Measurements from ENCODE around the gene RHOB.
"Not testable (repeated sequence)": the region's sequence is repeated elsewhere in the genome, so short reads cannot be mapped to it uniquely, and the experiment has no call there.

The RHOB gene

DNA sequence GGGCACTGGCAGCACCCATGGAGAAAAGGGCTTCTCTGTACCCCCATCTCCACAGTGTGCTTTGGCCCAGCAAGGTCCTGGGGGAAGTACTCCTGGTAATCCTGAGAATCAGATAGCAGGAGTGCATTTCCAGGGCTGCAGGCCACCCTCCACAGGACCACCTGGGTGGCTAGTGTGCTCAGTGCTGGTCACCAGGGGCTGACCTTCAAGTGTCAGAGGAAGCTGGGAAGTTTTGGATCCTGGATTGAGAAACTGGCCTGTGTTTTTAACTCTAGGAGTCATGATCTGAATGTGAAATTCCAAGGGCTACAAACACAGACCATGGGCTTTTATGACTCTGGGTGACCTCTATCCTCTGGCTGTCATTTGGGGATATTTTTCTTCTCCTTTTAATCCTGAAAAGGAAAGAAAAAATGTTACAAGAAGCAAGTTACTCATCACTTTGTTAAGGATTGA, 9.3 kb downstream of the RHOB start:
- DNase-seq: no peak

DNA sequence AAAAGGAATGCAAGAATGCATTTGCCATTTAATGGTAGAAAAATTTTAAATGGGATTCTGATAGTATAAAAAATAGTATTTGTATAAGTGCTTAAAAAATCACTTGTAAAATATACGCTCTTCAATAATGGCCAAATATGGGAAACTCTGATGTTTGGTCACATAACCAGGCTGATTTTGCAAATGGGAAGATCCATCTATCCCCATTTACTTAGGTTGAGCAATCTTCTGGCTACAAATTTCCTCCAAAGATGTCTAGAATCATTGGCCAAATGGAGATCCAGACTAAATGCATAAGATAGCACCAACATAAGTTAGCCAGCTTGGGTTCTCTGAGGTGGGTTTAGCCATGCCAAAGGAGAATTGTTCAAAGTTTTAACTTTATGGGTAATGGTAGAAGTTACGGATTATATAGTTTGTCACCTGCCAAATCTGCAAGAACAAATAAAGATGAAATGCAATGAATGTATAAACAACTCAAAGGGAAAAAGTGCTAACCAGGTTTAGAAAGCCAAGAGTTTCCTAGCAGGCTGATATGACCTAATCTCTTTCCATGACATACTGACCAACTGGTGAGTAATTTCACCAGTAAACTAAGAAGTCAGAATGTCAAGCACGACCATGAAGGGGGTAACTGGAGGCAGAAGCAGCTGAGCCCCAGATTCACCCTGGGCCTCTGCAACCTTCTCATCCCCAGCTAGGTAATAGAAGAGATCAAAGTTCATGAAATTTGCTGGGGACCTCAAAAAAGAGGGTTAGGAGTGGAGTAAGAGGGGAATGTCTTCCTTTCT, 10.0 kb downstream of the RHOB start:
- no peak for DNase-seq

DNA sequence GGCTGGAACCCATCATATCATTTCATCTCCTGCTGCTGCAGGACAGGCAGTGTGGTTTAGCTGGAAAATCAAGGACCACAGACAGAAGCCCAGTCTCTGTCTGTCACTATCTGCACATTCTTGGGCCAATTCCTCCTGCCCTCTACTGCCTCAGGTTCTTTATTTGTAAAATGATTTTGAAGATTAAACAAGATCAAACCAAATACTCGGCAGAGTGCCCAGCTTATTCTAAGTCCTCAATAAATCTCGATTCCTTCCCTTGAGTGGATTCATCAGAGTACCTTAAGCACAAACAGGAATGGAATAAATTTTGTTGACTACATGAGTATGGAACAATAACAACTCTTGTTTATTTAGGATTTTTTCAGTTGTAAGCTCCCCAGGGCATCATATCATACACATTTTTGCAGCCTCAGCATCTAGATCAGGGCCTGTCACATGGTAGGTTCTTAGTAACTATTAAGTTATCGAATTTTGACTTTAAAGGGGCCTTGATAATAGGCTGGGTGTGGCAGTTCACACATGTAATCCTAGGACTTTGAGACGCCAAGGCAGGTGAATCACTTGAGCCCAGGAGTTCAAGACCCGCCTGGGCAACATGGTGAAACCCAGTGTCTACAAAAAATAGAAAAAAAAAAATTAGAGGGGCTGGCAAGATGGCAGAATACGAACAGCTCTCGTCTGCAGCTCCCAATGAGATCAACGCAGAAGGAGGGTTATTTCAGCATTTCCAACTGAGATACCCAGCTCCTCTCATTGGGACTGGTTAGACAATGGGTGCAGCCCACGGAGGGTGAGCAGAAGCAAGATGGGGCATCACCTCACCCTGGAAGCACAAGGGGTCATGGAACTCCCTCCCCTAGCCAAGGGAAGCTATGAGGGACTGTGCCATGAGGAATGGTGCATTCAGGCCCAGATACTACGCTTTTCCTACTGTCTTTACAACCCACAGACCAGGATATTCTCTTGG, 11.1 kb downstream of the RHOB start:
- DNase-seq: no peak

DNA sequence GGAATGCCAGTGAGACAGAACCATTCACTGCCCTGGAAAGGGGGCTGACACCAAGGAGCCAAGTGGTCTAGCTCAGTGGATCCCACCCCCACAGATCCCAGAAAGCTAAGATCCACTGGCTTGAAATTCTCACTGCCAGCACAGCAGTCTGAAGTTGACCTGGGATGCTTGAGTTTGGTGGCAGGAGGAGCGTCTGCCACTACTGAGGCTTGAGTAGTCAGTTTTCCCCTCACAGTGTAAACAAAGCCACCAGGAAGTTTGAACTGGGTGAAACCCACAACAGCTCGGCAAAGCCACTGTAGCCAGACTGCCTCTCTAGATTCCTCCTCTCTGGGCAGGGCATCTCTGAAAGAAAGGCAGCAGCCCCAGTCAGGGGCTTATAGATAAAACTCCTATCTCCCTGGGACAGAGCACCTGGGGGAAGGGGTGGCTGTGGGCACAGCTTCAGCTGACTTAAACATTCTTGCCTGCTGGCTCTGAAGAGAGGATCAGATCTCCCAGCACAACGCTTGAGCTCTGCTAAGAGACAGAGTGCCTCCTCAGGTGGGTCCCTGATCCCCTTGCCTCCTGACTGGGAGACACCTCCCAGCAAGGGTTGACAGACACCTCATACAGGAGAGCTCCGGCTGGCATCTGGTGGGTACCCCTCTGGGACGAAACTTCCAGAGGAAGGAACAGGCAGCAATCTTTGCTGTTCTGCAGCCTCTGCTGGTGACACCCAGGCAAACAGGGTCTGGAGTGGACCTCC, 12.0 kb downstream of the RHOB start:
- DNase-seq: not testable (repeated sequence)

DNA sequence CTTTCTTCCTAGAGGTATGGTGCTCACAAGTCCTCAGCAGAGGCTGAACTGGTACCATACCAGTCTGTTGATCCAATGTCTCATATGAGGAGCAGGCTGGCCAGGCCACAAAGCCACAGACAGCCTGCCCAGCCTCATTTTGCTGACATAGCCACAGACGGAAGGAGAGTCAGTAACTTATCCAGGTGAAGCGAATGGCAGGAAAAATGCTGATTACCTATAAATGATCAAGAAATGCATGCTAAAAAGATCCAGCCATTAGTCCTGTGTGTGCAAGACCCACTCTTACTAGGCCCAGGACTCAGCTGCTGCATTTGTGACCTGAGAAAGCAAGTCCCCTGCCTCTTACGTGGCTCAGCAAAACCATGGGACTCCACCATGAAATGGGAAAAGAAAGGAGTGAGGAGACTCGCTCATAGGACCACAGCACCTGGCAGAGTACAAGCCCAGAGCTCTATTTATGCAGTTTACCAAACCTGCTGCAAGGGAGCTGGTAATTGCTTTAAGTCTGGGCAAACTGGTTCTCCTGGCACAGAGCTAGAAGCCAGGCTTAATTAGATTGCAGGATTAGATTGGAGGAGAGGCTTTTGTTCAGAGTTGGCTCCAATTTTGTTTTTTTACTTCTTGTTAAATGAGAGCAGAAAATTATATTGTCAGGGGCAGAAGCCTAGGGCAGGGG, 19.0 kb downstream of the RHOB start:
- DNase-seq: no peak

DNA sequence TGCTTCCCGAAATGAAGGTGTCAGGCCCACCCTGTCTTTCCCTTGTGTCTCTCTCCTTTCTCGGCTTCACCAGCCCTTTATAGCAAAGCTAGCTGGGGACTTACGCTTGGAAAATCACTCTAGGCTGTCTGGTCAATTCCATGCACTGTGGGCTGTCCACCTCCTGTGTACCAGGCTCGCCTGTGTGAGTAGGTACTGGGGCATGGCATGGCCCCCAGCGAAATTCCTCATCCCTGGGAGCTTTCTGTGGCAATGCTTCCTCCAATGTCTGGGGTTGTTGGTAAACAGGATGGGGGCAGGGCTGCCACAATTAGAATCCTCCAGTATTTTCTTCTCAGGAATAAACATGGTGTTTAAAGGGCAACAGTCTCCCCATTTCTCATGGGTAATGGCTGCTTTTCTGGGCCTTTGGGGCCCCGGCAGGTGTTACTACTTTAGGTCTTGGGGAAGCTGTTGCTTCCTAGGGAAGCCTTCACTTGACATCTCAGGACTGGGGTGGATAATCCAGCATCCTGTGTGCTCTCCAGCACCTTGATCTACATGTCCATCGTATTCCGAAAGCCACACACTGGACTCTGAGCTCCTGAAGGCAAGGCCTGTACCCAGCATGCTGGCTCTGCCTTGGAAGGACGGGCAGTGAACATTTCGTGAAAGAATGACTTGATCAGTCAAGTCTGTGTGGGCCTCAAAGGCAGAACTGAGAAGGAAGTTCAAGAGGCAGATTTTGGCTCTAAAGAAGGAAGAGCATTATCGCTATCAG, 21.1 kb downstream of the RHOB start:
- DNase-seq: no peak

DNA sequence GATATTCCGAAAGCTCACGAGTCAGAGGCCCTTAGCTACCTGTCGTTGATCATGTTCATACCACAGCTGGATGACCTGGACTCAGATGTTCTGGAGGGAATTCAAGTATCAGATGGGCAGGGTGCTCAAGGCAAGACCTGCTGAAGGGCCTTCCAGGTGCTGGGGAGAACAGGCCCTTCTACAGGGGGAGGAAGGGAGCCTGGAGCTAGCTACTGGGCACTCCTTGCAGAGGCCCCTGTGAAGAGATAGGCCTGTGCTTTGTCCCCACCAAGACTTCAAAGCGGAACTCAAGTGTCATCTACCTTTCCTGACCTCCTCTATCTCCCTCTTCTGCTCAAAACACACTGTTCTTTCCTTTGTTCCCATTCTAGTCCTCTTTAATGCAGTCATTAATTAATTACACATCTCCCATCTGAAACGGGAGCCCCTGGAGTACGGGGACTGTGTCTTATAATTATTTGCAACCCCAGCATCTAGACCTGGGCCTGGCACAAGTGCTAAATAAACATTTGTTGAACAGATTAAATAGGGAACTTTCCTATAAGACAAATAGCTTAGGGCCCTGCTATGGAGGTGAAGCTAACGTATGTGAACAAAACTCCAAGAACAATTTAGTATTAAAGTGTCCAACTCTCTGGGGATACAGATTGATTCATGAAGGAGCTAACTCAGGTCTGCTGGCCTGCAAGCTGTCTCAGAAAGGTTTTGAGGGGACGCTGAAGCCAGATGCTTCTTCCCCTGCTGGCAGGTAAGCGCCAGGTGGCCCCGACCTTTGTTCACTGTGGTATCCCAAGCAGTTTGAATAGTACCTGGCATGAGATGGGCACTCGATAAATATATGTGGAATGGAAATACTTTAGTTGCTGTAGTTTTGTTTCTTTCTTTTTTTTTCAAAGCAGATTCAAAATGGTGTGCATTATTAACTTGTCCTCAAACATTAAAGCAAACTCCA, 22.0 kb downstream of the RHOB start:
- no peak for DNase-seq

DNA sequence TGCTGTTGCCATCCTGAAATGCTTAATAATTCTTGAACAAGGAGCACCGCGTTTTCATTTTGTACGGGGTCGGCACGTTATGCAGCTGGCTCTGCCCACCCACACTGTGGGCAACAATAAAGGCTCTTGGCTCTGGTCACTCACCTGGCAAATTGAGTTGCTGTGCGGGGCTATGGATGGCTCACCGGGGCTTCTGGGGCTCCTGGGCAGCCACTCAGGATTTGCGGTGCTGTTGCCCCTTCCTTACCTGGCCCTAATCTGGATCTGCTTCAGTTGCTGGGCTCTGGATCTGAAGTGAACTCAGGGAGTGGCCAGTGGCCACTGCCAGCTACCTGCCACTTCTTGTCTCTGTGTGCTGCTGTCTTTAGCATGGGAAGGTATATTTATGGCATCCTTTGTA, 22.7 kb downstream of the RHOB start:
- DNase-seq: no peak

DNA sequence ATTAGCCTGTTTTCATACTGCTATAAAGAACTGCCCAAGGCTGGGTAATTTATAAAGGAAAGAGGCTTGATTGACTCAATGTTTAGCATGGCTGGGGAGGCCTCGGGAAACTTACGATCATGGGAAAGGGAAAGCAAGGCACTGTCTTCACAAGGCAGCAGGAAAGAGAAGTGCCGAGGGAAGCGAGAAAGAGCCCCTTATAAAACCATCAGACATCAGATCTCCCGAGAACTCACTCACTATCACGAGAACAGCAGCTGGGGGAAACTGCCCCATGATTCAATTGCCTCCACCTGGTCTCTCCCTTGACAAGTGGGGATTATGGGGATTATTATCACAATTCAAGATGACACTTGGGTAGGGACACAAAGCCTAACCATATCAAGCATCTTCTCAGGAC, 23.3 kb downstream of the RHOB start:
- no peak for DNase-seq

DNA sequence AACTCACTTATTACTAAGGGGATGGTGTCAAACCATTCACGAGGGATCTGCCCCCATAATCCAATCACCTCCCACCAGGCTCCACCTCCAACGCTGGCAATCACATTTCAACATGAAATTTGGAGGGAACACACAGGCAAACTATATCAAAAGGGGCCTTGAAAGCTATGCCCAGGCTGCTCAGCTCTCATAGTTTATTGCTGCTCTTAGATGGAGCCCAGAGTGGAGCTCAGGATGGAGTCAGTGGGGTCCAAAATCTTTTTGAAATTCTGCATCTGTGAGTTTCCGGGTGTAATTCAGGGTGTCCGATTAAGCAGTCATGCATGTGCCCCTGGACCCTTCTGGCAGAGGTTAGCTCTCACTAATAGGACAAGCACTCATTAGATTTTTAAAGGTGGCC, 24.3 kb downstream of the RHOB start:
- no peak for DNase-seq

DNA sequence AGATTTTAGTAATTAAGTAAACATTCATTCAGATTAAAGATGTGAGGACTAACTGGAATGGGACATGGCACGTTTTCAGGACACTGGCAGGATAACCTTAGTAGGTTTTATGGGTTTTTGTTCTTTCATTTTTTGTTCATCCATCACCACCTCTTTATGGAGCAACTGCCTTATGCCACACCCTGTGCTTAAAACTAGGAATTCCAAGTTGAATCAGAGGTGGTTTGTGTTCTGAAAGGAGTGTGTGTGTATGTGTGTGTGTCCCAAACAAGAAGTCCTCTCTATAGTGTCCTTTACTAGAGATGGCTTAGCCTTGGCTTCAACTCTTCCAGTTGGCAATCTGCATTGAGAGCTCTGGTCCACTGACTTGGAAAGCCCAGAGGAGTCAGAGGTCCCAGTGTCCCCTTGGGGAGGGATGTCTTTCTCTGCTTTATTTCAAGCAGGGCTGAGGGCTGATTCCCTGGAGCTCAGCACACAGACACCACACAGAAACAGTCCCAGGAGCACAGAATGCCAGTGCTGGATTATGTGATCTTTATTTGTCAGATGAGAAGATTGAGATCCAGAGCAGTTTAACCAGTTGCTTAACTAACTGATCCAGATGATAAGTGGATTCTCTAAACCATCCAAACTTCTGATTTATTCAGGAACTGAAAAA, 25.2 kb downstream of the RHOB start:
- no peak for DNase-seq

DNA sequence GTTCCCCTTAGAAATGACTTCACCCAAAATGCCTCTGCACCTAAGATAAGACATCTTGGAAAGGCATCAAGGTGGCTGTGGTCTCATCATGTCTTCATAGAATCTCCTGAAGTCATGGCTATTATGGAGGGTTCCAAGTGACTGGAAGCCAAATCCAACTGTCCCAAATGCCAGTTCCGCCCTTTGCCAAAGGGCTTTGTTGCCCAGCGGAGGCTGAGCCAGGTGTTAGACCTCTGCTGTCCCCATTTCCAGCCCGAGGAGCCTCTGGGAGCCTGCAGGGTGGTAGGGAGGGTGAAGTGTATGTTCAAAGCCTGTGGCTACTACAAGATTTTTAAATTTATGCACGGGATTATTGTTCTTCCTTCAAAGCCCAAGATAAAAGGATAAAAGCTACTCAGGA, 25.7 kb downstream of the RHOB start:
- DNase-seq: no peak

DNA sequence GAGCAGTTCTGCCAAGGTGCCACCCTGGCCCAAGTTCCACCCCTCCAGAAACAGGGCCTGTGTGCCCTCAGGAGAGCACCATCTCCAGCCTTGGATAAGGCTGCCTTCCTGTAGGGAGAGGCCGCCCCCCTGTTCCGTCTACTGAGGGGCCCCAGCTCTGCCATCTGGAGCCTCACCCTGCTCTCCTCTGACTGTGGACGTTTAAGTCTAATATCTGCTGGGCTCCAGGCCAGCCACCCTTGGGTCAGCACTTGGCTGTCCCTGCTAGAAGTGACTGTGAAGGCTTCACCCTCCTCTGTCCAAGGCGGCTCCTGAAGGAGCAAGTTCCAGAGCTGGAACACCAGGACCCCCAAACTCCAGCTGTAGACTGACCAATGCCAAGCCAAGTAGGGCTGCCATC, 26.3 kb downstream of the RHOB start:
- no peak for DNase-seq

DNA sequence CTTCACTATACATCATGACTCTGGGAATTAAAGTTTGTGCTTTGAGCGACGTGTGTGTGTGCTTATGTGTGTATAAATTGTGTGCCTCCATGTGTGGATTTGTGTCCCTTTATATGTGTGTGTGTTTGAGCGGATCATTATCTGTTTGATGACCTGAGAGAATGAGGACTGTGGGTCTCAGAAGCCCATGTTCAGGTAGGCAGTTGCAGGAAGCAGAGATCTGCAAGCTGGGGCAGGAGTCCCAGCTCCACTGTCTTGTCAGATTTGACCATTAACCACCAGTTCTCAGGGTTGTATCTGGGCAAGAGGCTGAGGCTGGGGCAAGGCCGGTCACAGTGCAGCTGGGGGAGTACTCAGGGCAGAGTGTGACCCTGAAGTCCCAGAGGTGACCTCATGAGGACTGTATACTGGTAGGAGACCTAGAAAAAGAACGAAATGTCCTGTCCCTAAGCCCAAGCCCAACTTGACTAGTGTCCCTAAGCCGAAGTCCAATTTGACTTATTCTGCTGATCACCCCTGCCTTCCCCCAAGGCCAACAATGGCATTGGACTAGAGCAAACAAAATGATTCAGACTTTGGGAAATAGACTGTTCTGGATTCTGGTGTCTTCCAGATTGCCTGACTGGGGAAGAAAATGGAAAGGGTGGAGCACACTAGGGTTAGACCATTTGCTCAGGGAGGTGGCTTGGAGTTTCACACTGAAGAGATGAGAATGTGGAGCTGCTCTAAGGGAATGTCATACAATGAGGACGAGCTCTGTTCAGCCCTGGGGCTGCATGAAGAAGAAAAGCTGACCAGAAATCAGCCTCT, 28.1 kb downstream of the RHOB start:
- no peak for DNase-seq

DNA sequence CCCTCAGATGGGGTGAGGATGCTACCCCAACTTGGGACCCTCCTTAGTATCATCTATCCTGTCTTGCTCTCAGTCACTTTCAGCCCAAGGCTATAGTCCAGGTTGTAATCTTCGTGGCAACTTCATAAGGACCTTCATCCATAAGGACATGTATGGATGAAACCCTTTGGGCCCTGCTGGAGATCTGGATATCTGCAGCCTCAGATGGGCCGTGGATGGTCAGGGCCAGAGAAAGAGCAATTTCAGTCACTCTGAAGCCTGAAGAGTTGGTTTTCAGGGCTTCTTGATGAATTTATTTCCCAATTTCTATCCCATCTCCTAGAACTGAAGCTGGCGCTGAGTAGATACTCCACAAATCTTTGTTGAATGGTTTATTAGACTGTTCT, 28.7 kb downstream of the RHOB start:
- DNase-seq: no peak

DNA sequence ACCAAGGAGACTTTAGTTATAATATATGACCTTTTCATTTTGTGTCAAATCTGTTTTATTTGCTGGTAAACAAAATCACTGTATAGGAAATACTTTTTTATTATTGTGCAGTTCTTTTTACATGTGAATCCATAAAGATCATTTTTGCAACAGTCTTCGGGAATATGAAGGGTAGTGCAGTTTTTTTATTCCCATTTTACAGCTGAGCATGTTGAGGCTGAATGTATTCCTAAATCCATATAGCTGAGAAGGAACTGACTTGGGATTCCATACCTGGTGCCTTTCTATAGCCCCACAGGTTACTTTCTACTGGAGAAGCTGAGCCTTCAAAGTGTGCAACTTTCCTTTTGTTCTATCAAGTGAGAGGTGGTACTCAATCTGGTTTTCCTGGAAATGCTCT, 29.6 kb downstream of the RHOB start:
- DNase-seq: no peak

DNA sequence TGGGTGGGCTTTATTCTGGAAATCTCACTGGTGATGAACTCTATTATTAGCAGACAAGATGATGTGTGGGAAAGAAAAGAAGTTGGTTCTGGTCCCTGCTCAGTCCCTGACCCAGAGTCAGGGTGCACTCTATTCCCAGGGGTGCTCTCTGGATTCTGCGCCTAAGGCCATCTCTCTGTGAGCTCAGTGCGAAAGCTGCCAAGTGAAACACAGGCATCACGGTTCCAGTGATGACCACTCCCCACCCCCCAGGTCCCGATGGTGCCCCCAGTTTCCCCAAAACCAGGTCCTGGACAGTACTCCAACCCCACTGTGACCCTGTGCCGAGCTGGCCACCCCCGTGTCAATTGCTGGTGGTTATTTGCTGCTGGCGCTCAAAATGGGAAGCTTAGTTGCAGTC, 30.1 kb downstream of the RHOB start:
- DNase-seq: no peak

DNA sequence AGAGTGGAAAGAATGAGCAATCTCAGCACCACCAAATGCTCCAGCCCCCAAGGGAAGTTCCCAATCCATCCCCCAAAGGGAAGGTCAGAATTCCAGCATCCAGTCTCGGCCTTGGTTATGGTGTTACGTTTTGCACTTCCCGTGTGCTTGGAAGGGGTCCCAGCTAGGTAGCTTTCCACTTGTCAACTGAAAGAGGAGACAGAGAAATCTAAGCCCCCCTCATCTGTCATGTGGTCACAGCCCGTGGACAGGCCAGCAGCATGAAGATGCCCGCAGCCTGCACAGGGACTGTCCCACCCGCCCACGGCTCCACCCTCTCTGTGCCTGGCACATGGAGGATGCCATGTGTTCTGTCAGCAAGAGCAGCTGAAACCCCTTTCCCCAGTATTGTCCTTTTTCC, 32.1 kb downstream of the RHOB start:
- DNase-seq: no peak

DNA sequence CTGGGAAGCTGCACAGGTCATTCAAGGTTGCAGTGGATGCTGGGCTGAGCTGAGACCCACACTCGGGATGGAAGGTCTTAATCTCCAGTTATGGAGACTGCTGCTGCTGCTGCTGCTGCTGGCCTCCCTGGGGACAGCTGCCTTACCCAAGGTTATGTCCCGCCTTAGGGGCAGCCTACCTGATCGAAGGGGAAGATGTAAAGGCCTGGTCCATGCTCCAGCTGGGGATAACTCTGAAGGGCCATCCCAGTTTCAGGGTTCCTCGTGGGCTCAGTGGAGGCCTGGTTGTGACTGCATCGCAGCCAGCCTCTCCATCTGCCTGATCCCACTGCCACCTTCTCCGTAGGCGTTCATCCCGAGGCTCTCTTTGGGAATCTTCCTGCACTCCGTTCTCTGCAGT, 33.0 kb downstream of the RHOB start:
- no peak for DNase-seq
